HepG2 (cell line): ENCODE data around the gene TBC1D25. TPM values are rescaled to one million over a fixed set of nuclear protein-coding genes. Genes with fewer than 3 reads are reported as not detected.
A peak's percentile ranks its signal among the peaks of the same experiment; 100 is the strongest.

Experiments used
- ADNP ChIP-seq: sonication (generic); formaldehyde crosslinking; IDR thresholded peaks from 2 replicates; pipeline ENCODE4 v1.4.0; 2020; ENCODE audit warnings: missing genetic modification reagents
- BCLAF1 ChIP-seq: fragments of 450-650 bp; IDR thresholded peaks from 2 replicates; pipeline ENCODE4 v1.6.1; 2017; ENCODE audit warnings: mild to moderate bottlenecking
- FOSL1 ChIP-seq: sonication (generic); formaldehyde crosslinking; IDR thresholded peaks from 2 replicates; pipeline ENCODE4 v1.9.0; 2021; ENCODE audit warnings: missing genetic modification reagents, borderline replicate concordance
- JUNB ChIP-seq: sonication (generic); formaldehyde crosslinking; IDR thresholded peaks from 2 replicates; pipeline ENCODE4 v1.8.0; 2022; ENCODE audit warnings: missing genetic modification reagents, mild to moderate bottlenecking, borderline replicate concordance
- MAX ChIP-seq: IDR thresholded peaks from 2 replicates; pipeline ENCODE4 v1.6.1; 2012; ENCODE audit warnings: inconsistent platforms
- MED1 ChIP-seq: sonication (generic); formaldehyde crosslinking; IDR thresholded peaks from 2 replicates; pipeline ENCODE4 v1.4.0; 2020; ENCODE audit warnings: missing genetic modification reagents
- NBN ChIP-seq: fragments of 450-650 bp; conservative IDR thresholded peaks from 2 replicates; pipeline ENCODE4 v1.6.1; 2017
- NRL ChIP-seq: sonication (generic); formaldehyde crosslinking; IDR thresholded peaks from 2 replicates; pipeline ENCODE4 v1.5.0; 2020; ENCODE audit warnings: missing genetic modification reagents, mild to moderate bottlenecking, moderate library complexity, borderline replicate concordance
- RBM39 ChIP-seq: fragments of 200-400 bp; formaldehyde crosslinking; IDR thresholded peaks from one replicate; pipeline ENCODE4 v1.6.1; 2018; ENCODE audit warnings: antibody characterized with exemption, mild to moderate bottlenecking, low read depth, low read length; ENCODE audit not compliant: poor library complexity, severe bottlenecking
- TBX2 ChIP-seq: sonication (generic); formaldehyde crosslinking; IDR thresholded peaks from 2 replicates; pipeline ENCODE4 v1.5.0; 2020; ENCODE audit warnings: missing genetic modification reagents, mild to moderate bottlenecking, borderline replicate concordance
- TRIM24 ChIP-seq: sonication (generic); formaldehyde crosslinking; IDR thresholded peaks from 2 replicates; pipeline ENCODE4 v1.8.0; 2022; ENCODE audit warnings: mild to moderate bottlenecking, missing genetic modification reagents
- ZBTB7B ChIP-seq: sonication (generic); formaldehyde crosslinking; IDR thresholded peaks from 2 replicates; pipeline ENCODE4 v1.4.0; 2020; ENCODE audit warnings: missing genetic modification reagents
- ZNF121 ChIP-seq: sonication (generic); formaldehyde crosslinking; IDR thresholded peaks from 2 replicates; pipeline ENCODE4 v1.5.0; 2020; ENCODE audit warnings: mild to moderate bottlenecking, missing genetic modification reagents
- ZNF142 ChIP-seq: sonication (generic); formaldehyde crosslinking; IDR thresholded peaks from 2 replicates; pipeline ENCODE4 v1.4.0; 2020; ENCODE audit warnings: missing genetic modification reagents
- ZNF232 ChIP-seq: sonication (generic); formaldehyde crosslinking; IDR thresholded peaks from 2 replicates; pipeline ENCODE4 v1.4.0; 2020; ENCODE audit warnings: missing genetic modification reagents, borderline replicate concordance
- ZNF282 ChIP-seq: fragments of 450-650 bp; IDR thresholded peaks from 2 replicates; pipeline ENCODE4 v1.6.1; 2018; ENCODE audit not compliant: partially characterized antibody
- ZNF484 ChIP-seq: sonication (generic); formaldehyde crosslinking; IDR thresholded peaks from 2 replicates; pipeline ENCODE4 v1.5.1; 2020; ENCODE audit warnings: mild to moderate bottlenecking, low read depth, missing genetic modification reagents, borderline replicate concordance
- ZNF496 ChIP-seq: sonication (generic); formaldehyde crosslinking; IDR thresholded peaks from 2 replicates; pipeline ENCODE4 v1.8.1; 2023; ENCODE audit warnings: mild to moderate bottlenecking, moderate library complexity, missing genetic modification reagents; ENCODE audit not compliant: insufficient replicate concordance
- ZNF720 ChIP-seq: sonication (generic); formaldehyde crosslinking; IDR thresholded peaks from 2 replicates; pipeline ENCODE4 v1.4.0; 2020; ENCODE audit warnings: missing genetic modification reagents
- ZNF768 ChIP-seq: sonication (generic); formaldehyde crosslinking; IDR thresholded peaks from 2 replicates; pipeline ENCODE4 v1.4.0; 2020; ENCODE audit warnings: missing genetic modification reagents
- polyA plus RNA-seq, 8 experiments: library from polyadenylated mRNA; depleted of rRNA in 3 of 8; stranded (reverse) in 7 of 8; unstranded in 1 of 8; fragments of >200 nt; fragmentation: Illumina TruSeq in 4 of 8; extraction: Trizol in 4 of 8; gene quantifications; 2 replicates each; pipeline versions ENCODE4 v1.2.1 to v1.2.3, GENCODE V29; 2011 to 2016; ENCODE audit warnings: low read depth in 4 of 8, missing spikeins in 1 of 8, mixed read lengths in 1 of 8; ENCODE audit not compliant: insufficient read depth in 1 of 8
- total RNA-seq, 5 experiments: library from RNA; depleted of rRNA; stranded (reverse); fragments of >200 nt; fragmentation: Illumina TruSeq; extraction: Trizol; gene quantifications; 2 replicates each; pipeline ENCODE4 v1.2.3, GENCODE V29; 2016; ENCODE audit warnings: low read depth in 1 of 5

The TBC1D25 gene
- total and polyA plus RNA-seq, 2 of the 13 experiments (the other 11 are each of a cell fraction or from before 2014, with no cell fraction given) = 3.5 to 4.7 TPM

- TF ChIP-seq ZNF142 (CRISPR knock-in tag) = no peak
- no peak for TF ChIP-seq ZNF496 (CRISPR knock-in tag)
- peak; percentile 96 for TF ChIP-seq ZNF121 (CRISPR knock-in tag)
- no peak for TF ChIP-seq ADNP (CRISPR knock-in tag)
- peak; percentile 56; the same call in 1 of the 2 replicates for TF ChIP-seq JUNB (CRISPR knock-in tag)
- no peak for TF ChIP-seq BCLAF1
- TF ChIP-seq ZNF768 = no peak
- TF ChIP-seq ZNF720 (CRISPR knock-in tag) = no peak
- TF ChIP-seq MED1 (CRISPR knock-in tag) = 0 out of 2 replicates have a peak, but pooled peaks have one; percentile 30
- TF ChIP-seq ZNF282 = no peak
- TF ChIP-seq FOSL1 (CRISPR knock-in tag) = peak; percentile 61; the same call in 1 of the 2 replicates
- TF ChIP-seq ZBTB7B (CRISPR knock-in tag) = 0 out of 2 replicates have a peak, but pooled peaks have one; percentile 32
- no peak for TF ChIP-seq MAX
- no peak for TF ChIP-seq NBN
- no peak for TF ChIP-seq RBM39
- TF ChIP-seq TRIM24 (CRISPR knock-in tag) = no peak
- TF ChIP-seq ZNF484 (CRISPR knock-in tag) = no peak
- peak; percentile 28; the same call in 1 of the 2 replicates for TF ChIP-seq TBX2 (CRISPR knock-in tag)
- no peak for TF ChIP-seq ZNF232 (CRISPR knock-in tag)
- no peak for TF ChIP-seq NRL (CRISPR knock-in tag)
Measured at GRCh38 chrX:48505481-48505880, 34.0 kb upstream of the TBC1D25 start (continued).
